IPS-18a (cell line): ENCODE data around the gene DPH3.

ENCODE experiments used
- H3K27ac ChIP-seq: one replicate; pipeline ENCODE4 v1.5.1; 2013; ENCODE audit warnings: low read length
- H3K27me3 ChIP-seq: one replicate; pipeline ENCODE4 v1.6.1; 2013; ENCODE audit warnings: mild to moderate bottlenecking, low read length; ENCODE audit not compliant: control insufficient read depth, insufficient read depth
- H3K36me3 ChIP-seq: one replicate; pipeline ENCODE4 v1.6.1; 2013; ENCODE audit warnings: low read depth, low read length; ENCODE audit not compliant: control insufficient read depth
- H3K4me1 ChIP-seq: one replicate; pipeline ENCODE4 v1.6.1; 2013; ENCODE audit warnings: low read depth, low read length; ENCODE audit not compliant: control insufficient read depth
- H3K4me3 ChIP-seq: one replicate; pipeline ENCODE4 v1.5.1; 2013; ENCODE audit warnings: low read length
- H3K9ac ChIP-seq: one replicate; pipeline ENCODE4 v1.6.1; 2013; ENCODE audit warnings: mild to moderate bottlenecking, low read length, moderate library complexity
- H3K9me3 ChIP-seq: one replicate; pipeline ENCODE4 v1.6.1; 2013; ENCODE audit warnings: low read depth, low read length; ENCODE audit not compliant: control insufficient read depth

The DPH3 gene

DNA sequence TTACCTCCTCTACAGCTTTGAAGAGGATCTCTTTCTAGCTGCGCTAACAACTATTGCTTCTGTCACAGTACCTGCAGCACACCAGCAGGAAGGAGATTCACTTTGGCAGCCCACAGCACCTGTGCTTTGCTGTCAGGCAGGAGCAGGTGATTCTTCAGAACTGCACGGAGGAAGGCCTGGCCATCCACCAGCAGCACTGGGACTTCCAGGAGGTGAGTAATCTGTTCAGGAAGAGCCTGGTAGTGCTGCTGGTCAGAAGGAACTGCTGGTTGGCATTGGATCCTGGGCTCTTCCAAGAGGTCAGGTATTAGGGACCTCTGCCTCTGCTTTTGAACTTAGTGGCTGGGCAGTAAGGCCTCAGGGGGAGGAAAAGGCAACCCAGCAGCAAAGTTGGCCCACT is 42.2 kb downstream of the DPH3 start:
- Histone ChIP-seq H3K9ac (no peak overlapping the region), H3K36me3 (no peaks in the 10 kb centered on the region), H3K4me1 (no peaks in the 10 kb centered on the region), H3K27ac (no peak overlapping the region), H3K4me3 (no peak overlapping the region), H3K9me3 (no peaks in the 10 kb centered on the region), H3K27me3 (no peaks in the 10 kb centered on the region)

DNA sequence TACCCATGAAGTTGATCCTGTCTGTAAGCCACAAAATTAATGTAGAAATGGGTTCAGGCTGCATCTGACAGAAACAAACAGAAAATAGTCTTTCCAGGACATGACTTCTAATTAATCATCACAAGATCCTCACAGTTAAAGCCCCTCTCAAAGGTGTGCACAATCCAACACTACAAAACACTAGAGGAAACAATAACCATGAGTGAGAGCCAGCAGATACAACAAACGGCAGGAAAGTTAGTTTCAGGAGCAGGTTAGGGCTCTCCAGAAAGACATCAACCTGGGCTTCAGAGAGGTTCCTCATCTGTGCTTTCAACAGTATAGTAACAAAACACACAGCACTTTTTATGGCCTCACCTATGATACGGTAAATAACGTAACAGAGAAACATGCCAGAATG is 42.8 kb downstream of the DPH3 start:
- H3K27me3 ChIP-seq: no peaks in the 10 kb centered on the region
- H3K4me1 ChIP-seq: no peaks in the 10 kb centered on the region
- no peak overlapping the region for H3K9ac ChIP-seq
- no peaks in the 10 kb centered on the region for H3K36me3 ChIP-seq
- H3K4me3 ChIP-seq: no peak overlapping the region
- H3K9me3 ChIP-seq: no peaks in the 10 kb centered on the region
- H3K27ac ChIP-seq: no peak overlapping the region

DNA sequence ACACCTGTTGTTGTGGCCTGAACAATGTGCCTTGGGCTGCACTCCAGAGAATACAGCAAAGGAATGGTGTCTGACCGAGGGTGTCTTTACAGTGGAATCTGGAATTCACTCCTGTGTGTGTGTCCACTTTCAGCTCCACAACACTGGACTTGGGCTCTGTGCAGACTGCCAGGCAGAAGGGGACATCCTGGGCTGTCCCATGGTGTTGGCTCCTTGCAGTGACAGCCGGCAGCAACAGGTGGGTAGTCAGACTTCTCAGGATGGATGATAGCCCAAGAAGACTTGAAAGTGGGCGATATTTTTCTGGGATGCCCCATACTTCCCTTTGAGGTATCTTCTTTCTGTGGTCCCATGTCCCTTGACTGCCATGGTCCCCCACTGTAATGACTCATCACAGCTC is 45.0 kb downstream of the DPH3 start:
- H3K9me3 ChIP-seq: no peaks in the 10 kb centered on the region
- H3K9ac ChIP-seq: no peak overlapping the region
- H3K27me3 ChIP-seq: no peaks in the 10 kb centered on the region
- H3K36me3 ChIP-seq: no peaks in the 10 kb centered on the region
- H3K4me3 ChIP-seq: no peak overlapping the region
- no peaks in the 10 kb centered on the region for H3K4me1 ChIP-seq
- H3K27ac ChIP-seq: no peak overlapping the region

DNA sequence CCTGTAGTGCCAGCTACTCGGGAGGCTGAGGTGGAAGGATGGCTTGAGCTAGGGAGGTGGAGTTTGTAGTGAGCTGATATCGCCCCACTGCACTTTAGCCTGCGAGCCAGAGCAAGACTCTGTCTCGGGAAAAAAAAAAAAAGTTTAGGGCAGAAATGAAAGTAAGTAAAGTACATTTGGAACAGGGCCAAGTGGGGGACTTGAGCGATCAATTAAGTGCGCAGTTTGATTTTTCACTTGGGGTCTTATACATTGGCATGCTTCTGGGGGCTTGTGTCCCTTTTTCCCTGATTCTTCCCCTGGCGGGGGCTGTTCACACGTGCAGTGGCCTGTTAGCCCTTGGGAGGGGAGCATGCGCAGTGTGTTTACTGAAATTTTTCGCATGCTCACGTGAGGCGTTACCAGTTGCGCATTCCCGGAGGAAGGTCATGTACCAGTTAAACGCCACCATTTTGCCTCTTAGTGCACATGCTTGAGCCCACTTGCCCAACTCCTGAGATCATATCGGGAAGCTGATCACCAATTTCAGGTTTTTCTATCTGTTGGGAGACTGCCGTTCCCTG is 48.3 kb downstream of the DPH3 start:
- Histone ChIP-seq H3K9me3 (no peaks in the 10 kb centered on the region), H3K4me3 (no peak overlapping the region), H3K4me1 (no peaks in the 10 kb centered on the region), H3K9ac (no peak overlapping the region), H3K27ac (no peak overlapping the region), H3K27me3 (no peaks in the 10 kb centered on the region), H3K36me3 (no peaks in the 10 kb centered on the region)

DNA sequence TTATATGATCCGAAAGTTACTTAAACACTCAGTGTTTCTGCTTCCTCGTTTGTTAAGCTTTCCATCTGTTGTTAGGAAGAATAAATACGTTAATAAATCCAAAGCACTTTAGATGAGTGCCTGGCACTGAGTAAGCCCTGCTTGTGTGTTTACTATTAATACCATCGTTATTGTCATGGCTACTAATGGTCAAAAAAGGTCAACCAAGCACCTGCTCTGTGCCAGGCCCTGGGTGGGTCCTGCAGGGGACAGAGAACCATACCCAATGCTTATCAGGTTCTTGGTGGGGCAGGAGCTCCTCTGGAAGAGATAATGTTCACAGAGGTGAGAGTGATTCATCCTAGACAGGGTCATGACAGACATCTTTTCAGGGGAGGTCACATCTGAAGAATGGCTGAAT is 50.4 kb downstream of the DPH3 start:
- Histone ChIP-seq H3K27ac (no peak overlapping the region), H3K9me3 (no peaks in the 10 kb centered on the region), H3K36me3 (no peaks in the 10 kb centered on the region), H3K27me3 (no peaks in the 10 kb centered on the region), H3K4me3 (no peak overlapping the region), H3K9ac (no peak overlapping the region), H3K4me1 (no peaks in the 10 kb centered on the region)

DNA sequence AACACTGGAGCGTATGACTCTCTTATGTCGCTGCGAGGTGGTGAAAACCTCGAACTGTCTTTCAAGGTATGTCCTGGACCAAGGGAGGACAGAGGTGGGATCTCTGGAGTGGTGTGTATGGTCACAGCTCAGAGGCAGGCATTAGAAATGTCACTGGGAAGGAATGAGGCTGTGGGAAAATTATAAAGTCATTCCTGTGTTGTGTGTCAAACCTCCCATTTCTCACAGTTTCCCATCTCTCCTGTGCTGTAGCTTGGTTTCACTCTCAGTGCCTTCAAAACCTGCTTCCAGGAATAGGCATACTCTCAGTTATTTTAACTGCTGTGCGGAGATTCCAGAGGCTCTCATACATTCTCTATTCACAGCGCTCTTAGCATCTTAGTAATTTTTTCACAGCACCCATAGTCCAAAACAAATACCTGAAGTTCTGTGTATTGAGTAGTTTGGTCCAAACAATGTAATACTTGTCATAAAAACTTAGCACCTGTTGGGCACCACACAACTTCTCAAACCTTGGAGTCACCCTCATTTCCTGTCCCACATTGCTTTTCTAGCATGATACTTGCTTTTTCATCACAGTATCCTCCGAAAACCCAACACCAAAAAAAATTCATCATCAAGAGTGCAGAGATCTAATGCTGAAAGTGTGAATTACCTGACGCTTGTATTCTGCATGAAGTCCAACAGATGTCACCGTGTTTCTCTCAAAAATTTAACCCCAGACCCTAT is 53.4 kb downstream of the DPH3 start:
- no peaks in the 10 kb centered on the region for H3K27me3 ChIP-seq
- H3K9me3 ChIP-seq: no peaks in the 10 kb centered on the region
- no peak overlapping the region for H3K27ac ChIP-seq
- H3K9ac ChIP-seq: no peak overlapping the region
- no peaks in the 10 kb centered on the region for H3K4me1 ChIP-seq
- no peak overlapping the region for H3K4me3 ChIP-seq
- H3K36me3 ChIP-seq: no peaks in the 10 kb centered on the region
